ENCODE measurements around the gene ARL11.

Gene ARL11

DNA sequence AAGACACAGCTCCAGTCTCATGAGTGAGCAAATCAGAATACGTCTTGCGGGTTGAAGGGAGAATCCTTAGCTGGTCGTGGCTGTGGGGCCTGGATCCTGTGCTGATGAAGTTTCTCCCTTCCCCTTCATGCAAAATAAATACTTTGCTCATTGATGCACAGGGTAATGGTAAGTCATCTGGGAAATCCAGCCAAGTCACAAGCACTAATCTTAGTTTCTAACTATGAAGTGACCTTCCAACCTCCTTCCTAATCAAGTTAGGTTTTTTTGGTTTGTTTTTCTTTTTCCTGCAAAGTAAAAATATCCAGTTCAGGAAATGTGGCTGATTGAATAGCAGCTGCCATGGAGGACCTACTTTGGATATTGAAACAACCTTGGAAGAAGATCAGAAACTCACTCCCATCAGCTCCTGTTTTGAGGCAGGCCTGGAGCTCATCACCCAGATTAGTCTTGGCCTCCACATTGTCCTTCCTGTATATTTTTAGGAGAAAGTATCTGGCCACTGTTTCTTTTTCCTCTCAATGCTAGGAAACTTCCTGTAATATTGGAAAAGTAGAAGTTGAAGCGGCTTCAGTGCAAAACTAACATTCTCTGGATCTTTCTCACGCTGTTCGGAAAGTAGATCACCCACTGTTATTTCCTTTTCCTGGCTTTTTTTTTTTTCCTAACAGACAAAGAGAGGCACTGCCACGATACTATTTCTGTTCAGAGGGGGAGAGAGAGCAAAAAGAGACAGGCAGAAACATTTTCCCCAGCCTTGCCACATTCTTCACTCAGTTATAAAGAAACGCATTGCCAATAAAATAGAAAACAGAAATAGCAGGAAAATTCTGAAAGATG lies 12.3 kb upstream of the ARL11 start:
- no peak for DNase-seq (ENCODE audit: low read depth)

GRCh38 chr13:49616676-49617065 lies 11.6 kb upstream of the ARL11 start:
- DNase-seq (ENCODE audit: low read depth), result no peak

- no peak for DNase-seq (ENCODE audit: low read depth)
Measured at GRCh38 chr13:49620170-49620621, 8.1 kb upstream of the ARL11 start.

- no peak for DNase-seq (ENCODE audit: low read depth)
Measured at GRCh38 chr13:49622174-49622946, 5.9 kb upstream of the ARL11 start.

GRCh38 chr13:49624229-49624628 lies 4.1 kb upstream of the ARL11 start:
- DNase-seq (ENCODE audit: low read depth), result no peak

DNA sequence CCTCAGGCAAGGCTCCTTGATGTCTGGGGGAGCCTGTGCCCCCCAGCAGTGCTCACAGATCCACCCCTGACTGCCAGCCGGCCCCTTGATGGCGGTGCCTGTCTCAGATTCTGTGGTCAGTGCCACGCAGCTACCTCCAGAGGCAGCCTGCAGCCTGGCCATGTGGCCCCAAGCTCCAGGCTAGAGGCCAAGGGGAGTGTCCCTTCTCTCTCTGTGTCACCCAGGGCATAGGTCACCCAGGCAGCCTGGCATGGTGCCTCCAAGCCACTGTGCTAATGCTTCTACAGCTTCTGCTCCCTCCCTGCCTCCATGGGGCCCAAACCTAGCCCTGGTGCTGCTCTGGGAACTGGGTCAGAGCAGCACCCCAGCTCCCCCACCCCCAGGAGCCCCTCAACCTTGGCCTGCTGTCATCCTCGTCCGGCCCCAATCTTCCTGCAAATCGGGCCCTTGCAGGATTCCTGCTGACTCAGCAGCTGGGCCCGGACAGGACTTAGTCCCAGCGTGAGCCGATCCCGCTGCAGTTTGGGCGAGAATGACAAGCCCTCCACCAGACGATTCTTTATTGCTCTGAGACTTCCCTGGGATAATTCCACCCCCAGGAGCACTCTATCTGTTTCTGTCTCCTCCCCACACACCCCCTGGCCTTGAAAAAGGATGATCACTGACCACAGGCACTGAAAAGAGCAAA lies 2.8 kb upstream of the ARL11 start:
- no peak for DNase-seq (ENCODE audit: low read depth)

DNA sequence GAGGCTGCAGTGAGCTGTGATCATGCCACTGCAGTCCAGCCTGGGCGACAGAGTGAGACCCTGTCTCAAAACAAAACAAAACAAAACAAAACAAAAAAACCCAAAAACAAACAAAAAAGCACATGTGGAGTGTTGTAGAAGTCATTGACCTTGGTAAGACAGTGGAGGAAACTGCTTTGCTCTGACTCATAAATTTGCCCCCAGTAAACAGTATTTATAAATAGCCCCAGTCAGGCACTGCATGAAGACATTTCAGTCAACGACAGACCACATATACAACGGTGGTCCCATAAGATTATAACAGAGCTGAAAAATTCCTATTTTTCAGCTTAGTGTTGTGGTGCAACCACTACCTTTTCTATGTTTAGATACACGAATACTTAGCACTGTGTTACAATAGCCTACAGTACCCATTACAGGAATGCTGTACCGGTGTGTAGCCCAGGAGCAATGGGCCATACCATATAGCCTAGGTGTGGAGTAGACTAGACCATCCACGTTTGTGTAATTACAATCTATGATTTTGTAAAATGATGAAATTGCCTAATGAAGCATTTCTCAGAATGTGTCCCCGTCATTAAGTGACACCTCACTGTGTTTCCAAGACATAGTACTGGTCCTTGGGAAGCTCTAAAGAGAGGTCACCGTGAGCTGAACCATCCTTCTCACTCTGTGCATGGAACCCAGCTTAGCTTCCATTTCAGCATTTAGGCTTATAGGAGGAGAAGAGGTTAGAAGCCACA lies 1.1 kb downstream of the ARL11 start:
- no peak for DNase-seq (ENCODE audit: low read depth)

DNA sequence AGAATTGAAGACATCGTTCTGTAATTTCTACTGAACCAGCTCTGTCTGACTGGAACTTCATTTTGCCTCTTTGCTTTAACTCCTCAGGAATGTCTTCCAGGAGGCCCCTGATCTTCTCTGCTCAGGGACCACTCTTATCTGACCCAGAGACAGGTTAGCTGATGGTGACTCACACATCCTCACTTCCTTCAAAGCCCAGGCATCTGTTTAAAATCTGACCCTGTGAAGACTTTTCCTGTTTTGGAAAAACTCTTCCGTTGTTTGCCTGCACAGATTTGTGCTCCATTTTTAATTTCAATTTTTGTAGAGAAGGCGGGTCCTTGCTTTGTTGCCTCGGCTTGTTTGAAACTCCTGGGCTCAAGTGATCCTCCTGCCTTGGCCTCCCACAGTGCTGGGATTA lies 1.6 kb downstream of the ARL11 start:
- no peak for DNase-seq (ENCODE audit: low read depth)

GRCh38 chr13:49630580-49630979 lies 2.3 kb downstream of the ARL11 start:
- DNase-seq (ENCODE audit: low read depth), result no peak

DNA sequence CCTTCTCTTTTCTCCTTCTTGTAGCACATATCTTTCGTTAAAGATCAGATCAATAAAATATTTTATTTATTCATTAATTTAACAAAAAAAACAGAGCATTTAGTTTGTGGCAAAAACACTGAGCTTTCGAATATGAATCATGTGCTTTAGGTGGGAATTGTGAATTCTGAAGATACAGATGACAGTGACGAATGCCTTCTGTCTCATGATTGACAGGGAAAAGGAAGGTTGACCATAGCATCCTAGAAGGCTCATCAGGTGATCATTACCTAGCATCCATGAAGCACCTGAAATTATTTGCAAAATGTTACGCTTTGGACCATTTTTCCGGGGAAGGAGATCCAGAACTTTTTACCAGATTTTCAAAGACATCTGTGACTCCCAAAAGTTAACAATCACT lies 3.8 kb downstream of the ARL11 start:
- DNase-seq (ENCODE audit: low read depth), result no peak

DNA sequence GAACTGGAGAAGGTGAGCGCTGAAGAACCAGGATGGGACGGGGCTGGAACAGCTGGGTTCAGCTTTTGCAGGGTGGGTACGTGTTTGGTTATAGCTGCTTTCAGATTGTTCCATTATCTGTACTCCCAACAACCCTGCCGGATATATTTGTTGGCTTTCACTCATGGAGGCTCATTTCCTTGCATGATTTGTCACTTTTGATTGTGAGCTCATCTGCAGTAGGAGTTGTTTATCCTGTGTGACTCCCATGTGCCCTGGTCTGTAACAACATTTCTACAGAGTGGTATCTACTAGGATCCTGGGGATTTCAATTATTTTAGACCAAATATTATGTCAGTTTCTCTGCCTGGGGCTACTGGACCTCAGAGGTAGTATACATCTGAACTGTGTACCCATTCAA lies 5.4 kb downstream of the ARL11 start:
- DNase-seq (ENCODE audit: low read depth), result no peak

GRCh38 chr13:49635599-49636433 lies 7.5 kb downstream of the ARL11 start:
- DNase-seq (ENCODE audit: low read depth), result peak; percentile 10

- no peak for DNase-seq (ENCODE audit: low read depth)
Measured at GRCh38 chr13:49636705-49637104, 8.4 kb downstream of the ARL11 start.

DNA sequence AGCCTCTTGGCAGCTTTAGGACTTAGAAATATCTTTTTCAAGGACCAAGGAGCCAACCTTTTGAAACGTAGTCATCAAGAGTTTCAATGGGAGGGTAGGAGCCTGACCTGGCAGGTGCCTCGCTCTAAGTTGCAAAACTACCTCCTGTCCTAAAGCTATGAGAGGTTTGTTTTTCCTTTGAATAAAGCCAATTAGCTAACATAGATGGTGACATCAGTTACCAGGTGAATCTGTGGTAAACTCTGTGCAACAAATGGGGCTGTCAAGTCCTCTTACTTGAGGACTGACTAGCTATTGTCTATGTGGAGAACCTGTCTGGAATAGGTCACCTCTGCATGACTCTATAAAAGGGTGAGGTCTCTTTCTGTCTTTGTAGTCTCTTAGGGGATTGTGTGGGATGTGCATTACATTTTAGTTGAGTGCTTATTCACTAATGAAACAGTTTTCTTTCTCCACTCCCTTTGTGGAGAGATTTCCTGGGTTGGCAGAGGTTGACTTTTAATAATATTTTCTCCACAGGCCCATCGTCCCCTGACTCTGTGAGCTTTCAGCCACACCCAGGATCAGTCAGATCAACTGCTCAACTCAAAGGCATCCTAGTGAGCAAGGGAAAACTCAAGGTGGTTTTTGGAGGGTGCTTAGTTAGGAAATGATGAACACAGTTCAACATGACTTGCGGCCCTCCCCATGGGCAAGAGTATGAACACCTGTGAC lies 9.9 kb downstream of the ARL11 start:
- no peak for DNase-seq (ENCODE audit: low read depth)

DNA sequence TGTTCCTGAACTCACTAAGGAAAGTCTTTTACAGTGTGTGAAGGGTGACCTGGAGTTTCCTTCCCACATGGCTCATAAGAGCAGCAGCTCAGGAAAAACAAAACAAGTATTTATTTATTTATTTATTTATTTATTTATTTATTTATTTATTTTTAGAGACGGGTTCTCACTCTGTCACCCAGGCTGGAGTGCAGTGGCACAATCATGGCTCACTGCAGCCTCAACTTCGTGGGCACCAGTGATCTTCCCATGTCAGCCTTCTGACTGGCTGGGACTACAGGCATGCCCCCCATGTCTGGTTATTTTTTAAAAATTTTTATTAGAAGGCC lies 10.4 kb downstream of the ARL11 start:
- no peak for DNase-seq (ENCODE audit: low read depth)

GRCh38 chr13:49641801-49642291 lies 13.5 kb downstream of the ARL11 start:
- DNase-seq (ENCODE audit: low read depth), result no peak

DNA sequence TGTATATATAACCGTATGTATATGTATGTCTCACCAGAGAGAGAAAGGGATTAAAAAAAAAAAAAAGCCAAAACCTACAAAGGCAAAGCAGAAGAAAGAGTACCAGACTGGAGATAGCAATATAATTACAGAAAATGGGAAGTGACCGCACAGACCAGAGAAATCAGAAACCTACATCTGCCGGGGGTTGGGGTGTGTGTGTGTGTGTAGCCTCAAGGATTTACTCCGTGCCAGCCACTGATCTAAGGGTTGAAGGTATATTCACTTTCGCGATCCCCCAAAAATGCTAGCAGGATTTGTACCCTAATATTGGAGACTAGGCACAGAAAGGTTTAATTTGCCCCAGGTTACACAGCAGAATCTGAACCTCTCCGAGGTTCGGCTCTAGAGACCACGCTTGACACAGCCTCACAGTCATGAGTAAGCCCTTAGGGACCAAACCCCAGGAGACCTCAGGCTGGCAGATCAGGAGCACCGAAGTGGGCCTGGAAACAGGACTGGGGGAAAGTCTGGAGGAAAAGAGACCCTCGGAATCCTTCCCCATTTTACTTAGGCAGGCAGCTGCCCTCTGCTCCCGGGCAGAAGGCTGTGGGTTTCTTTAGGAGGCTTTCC lies 14.8 kb downstream of the ARL11 start:
- DNase-seq (ENCODE audit: low read depth), result no peak

GRCh38 chr13:49645451-49645850 lies 17.1 kb downstream of the ARL11 start:
- no peak for DNase-seq (ENCODE audit: low read depth)

- DNase-seq (ENCODE audit: low read depth), result no peak
Measured at GRCh38 chr13:49646688-49647087, 18.4 kb downstream of the ARL11 start.

Data from stimulated activated CD8-positive, alpha-beta memory T cell treated with anti-CD3 and anti-CD28 coated beads, Interleukin-12 subunit alpha, Interleukin-12 subunit beta, amount 100 ng/mL, for 1 hour (primary cell).